GM21825 (cell line): ENCODE data around the gene SNED1.
"Not testable (repeated sequence)": the region's sequence is repeated elsewhere in the genome, so short reads cannot be mapped to it uniquely, and the experiment has no call there.

Experiments
- ATAC-seq: cut with Tn5 transposase; IDR thresholded peaks from one replicate; pipeline ENCODE4 v1.9.1; 2021; ENCODE audit warnings: mild to moderate bottlenecking, moderate library complexity; ENCODE audit not compliant: unreplicated experiment

The SNED1 gene

DNA sequence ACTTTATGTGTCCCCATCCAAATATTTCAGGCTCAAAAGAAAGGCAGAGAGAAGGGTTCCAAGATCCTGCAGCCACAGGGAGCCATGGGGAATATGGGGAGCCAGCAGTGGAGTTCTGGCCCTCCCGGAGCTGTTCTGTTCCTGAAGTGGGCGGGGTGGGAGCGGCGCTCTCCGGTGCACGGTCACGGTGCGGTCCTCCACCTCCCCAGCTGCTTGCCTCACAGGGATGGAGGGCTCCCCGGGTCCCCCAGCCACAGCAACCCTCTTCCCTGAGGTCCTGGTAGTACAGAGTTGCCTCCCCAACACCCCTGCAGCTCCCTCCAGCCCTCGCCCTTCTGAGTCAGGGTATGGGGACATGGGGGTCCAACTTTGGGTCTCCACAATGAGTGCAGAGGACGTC, 26.2 kb upstream of the SNED1 start:
- no peak for ATAC-seq

DNA sequence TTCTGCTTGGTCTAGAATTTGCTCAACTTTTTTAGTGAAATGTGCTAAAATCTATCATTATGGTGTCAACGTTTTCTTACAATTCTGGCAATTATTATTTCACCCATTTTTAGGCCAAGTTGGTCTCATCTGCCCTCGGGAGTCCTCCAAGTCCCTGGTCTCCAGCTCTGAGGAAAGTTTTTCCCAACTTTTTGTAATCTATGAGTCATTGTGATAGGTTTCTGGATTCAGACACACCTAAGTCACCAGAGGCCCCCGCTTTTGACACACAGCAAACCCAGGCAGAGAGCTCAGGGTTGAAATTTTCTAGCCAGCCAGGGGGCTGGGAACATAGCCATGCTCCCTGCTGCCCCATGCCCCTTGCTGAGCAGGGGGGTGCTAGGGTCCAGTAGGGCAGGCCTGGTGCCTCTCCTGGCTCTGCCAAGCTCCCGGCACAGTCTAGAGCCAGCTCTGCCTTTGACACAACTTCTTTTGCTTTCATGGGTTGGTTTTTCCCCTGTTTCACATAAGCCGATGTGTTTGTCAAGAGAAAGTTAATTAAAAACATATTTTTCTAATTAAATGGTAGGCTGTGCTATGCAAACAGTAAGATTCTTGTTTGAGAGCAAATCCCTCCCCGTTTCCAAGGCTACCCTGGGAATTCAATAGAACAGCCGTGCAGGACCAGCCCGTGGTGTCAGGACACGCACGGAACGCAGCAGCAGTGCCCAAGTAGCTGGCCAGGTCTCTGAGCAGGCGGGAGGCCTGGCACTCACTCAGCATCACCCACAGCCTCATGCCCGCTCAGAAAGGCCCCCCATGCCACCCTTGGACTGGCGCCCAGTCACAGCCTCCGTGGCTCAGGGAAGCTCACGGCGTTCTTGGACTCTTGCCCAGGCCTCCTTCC, 25.5 kb upstream of the SNED1 start:
- no peak for ATAC-seq

DNA sequence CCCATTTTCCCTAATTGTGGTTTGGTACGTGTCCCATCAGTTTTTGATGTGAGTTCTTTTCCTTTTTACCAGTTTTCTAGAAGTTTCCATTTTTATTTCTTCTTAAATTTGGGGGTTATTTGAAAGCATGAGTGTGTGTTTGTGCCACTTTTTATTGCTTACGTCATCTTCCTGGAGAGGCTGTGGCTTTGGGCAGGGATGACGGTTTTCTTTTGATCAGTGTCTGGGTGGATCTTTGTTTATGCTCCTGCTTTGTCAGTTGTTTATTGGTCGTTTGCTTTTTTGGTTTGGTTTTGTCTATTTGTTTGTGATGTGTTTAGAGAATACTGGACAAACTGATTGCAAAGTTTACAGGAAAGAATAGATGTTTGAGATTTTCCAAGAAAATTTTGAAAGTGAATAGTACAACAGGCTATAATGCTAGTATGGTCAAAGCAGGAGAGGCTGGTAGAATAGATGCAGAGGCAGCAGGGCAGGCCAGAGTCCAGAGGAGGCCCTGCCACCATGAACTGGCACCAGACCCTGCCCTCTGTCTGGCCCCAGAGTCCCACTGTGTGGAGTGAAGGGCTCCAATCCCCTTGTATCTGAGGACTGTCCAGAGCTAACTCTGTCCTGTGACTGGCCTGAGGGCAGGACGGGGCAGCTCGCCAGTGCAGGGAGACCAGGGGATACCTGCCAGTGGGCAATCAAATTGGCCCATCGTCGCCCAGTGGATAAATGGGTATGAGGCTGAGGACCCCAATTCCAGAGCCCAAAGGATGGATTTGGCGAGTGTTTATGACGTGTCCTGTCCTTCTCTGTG, 23.4 kb upstream of the SNED1 start:
- ATAC-seq, result no peak

DNA sequence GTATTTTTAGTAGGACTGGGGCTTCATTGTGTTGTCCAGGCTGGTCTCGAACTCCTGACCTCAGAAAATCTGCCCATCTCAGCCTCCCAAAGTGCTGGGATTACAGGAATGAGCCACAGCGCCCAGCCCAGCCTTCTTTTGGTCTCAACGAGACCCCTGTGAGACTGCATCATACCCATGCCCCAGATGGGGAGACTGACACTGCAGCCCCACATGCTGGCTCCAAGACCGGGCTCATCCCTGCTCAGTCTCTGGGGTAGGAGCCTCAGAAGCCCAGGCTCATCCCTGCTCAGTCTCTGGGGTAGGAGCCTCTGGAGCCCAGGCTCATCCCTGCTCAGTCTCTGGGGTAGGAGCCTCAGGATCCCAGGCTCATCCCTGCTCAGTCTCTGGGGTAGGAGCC, 22.5 kb upstream of the SNED1 start:
- ATAC-seq, result not testable (repeated sequence)

DNA sequence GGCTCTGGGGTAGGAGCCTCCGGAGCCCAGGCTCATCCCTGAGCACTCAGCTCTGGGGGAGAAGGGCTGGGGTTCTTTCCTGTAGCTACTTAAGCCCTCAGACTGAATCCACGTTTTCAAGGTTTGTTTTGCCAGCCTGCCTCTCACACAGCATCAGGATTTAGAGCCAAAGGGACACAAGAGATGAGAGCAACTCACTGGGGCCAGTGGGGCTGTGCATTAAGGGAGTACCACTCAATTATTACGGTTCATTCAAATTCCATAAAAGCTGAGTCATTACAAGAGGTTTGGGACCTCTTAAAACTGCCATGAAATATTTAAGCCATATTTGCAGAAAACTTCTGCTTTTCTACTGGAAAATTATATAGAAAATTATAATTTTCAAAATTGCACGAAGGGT, 17.1 kb upstream of the SNED1 start:
- ATAC-seq, result no peak

DNA sequence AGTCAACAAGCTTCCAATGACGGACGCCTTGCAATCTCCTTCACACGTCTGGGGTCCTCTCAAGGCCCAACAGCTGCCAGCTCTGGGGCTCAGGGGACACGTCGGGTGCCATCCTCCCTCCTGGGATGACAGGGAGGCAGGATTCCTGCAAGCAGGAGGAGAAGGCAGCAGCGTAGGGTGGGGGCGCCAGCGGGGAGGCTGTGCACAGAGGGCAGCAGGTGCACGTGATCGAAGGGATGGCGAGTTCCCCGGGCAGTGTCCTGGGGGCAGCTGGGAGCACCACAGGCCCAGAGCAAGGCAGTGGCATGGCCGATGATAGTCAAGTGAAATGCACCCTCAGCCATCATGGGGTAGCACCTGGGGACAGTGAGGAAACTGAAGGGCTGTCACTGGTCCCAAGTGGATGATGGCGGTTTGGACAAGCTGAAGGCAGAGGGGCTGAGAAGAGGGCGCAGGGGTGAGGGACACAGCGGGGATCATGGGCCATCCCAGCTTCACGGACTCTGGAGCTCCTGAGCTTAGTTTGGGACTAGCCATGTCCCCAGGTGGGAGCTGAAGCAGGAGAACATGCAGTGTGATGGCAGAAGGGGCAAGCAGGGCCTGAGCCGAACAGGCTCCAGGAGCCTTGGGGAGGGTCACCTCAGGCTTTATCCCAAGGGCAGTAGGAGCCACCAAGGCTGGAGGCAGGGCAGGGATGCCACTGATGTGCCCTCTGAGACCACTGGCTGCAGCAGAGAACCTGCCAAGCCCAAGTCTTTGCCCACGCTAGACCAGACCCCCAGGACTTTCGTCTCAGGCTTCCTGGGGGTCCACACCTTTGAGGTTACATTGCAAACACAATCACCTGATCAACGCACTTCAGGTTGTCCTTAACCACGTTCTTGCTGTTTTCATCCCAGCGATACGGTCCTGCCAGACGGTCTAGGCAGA, 16.3 kb upstream of the SNED1 start:
- no peak for ATAC-seq

DNA sequence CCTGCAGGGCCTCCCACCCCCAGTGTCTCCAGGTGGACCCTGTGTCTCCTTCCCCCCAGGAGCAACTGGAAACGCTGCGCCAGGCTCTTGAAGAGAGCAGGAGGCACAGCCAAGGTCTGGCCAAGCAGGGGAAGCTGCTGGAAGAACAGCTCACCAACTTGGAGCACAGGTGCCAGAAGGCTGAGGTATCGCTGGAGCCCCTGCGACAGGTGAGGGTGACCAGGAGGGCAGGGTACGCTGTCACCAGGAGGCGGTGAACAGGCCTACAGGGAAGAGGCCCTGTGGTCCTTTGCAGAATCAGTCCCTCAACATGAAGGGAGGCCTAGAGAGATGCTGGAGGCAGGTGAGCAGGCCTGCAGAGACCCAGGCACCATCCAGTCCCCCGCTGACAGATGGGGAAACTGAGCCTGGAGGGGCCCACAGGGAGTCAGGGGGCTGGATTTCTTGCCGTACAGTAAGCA, 15.6 kb upstream of the SNED1 start:
- ATAC-seq, result no peak

DNA sequence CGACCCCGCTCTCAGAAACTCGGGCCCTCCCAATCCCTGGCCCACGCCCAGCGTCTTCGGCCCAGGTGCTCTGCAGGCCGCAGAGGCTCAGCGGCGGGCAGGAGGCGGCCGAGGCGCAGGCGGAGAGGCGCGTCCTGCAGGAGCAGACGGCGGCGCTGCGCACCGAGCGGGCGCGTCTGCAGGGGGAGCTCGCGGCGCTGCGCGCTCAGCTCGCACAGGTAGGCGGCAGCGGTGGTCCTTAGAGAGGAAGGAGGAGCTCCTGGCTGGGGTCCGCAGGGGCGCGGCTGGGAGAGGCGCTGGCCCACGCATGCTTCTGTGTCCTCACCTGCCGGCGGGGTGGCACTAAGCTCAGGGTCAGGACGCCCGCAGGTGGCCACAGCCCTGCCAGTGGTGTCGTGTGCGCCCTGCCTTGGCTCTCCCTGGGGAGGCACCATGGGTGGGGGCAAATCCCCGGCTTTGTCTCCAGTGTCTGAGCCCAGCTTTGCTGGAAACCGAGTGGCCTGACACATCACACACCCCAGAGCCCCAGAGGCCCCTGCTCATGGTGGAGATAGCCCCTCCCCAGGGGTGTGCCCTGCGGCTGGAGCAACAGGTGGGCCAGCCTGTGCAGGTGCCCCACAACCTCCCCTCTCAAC, 14.9 kb upstream of the SNED1 start:
- no peak for ATAC-seq

DNA sequence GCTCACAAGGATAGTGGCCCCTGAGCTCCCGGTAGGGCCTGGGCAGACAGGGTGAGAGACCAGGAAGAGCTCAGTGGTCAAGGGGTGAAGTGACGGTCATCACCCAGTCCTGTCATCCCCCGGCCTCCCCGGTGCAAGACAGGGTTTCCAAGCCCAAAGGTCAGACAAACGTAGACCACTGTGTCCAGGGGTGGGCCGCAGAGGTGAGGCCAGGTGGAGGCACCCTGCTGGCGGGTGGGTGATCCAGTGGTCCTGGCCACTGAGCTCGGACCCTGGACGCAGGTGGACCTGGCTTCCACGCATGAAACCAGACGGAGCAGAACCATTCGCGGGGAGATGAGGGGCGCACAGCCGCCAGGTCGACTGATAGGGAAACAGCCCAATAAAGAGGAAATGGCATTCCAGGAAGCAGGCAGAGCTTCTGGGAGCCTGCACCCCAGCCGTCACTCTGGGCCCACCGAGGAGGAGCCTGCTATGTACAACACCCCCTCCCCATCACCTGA, 14.4 kb upstream of the SNED1 start:
- ATAC-seq, result no peak

DNA sequence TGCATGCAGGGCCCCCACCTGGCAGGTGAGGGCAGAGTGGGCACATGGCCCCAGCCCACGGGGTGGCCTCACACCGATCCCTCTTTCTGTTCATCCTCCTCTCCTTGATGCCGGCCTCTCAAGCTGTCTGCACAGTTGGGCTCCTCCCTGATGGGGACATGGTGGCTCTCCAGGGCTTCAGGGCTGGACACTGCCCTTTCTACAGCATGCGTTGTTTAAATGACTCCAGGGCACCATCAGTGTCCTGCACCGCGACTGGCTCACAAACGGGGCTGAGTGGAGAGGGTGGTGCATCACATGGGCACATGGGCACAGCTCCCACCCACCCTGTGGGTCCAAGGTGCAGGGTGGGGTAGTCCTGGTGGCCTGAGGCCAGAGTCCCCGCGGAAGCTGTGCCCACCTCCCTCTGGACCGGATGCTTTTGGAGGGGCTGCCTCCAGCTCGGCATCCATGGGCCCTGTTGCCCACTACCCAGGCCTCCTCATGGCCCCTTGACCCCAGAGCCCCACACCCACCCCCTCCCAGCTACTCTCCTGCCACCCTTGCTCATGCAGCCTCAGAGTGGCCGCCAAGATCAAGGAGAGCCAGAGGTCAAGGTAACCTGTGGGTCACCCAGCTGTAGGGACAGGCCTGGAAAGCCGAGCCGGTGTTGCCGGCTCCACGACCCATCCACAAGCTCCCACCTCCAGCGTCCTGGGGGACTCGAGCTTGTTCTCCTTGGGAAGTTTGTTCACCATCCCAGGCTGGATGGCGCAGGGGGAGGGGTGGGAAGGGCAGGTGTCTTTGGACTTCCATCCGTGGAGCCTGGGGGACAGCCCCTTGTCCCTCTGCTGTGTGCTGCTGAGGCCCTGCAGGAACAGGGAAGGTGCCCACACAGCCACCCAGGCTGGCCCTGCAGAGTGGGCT, 12.3 kb upstream of the SNED1 start:
- ATAC-seq, result no peak

DNA sequence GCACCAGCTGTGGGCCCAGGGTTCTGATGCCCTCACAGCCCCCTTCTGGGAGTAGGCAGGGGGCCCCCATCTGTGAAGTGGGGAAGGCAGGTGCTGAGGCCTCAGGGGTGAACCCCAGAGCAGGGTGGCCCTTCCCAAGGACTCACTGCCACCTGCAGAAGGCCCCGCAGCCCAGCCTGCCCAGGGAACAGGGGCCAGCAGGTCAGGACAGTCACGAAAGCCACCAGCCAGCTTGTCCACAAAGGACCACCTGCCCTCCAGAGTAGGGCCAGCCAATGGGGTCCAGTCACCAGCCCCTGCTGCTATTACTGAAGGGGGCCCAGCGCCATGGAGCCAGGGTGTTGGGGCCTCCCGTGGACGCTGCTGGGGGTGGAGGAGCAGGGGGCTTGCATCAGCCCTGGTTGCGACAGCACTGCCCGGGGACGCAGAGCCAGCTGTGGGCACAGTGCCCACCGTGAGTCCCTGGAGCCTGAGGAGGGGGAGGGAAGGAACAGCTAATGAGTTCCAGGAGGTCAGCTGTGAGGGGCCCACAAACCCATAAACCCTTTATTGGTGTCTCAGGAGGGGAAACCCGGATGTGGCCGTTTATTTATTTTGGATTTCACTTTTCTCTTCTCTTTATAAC, 11.5 kb upstream of the SNED1 start:
- ATAC-seq, result no peak

DNA sequence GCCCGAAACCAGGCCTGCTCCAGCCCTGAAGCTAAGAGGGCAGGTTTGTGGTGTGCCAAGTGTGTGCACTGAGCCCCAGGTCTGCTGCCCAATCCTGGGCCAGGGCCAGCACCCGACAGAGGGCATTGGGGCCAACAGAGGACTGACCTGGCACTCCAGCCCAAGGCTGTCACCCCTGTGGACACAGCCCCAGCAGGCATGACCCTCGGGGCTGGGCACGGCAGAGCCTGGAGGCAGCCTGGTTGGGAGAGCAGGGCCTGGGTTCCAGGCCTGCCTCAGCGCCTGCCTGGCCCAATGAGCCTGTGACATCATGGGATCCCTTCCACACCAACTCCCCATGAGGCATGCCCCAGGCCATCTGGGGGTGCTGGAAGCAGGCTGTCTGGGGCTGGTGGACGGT, 10.8 kb upstream of the SNED1 start:
- no peak for ATAC-seq

DNA sequence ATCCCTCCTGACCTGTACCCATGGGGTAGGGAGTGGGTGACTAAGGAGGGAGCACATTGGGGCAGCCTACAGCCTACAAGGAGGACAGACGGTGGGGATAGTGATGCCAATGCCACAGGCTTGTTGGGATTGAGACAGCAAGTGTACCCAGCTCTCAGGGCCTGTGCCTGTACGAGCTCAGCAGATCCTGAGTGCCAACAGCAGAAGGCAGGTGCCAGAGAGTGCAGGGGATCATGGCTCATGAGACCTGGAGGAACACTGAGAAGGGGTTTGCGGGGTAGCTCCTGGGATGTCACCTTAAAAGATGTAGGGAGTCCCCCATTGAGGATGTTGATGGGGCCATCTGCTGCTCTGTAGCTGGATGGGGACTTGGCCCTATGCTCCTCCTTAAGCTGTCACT, 10.3 kb upstream of the SNED1 start:
- no peak for ATAC-seq

DNA sequence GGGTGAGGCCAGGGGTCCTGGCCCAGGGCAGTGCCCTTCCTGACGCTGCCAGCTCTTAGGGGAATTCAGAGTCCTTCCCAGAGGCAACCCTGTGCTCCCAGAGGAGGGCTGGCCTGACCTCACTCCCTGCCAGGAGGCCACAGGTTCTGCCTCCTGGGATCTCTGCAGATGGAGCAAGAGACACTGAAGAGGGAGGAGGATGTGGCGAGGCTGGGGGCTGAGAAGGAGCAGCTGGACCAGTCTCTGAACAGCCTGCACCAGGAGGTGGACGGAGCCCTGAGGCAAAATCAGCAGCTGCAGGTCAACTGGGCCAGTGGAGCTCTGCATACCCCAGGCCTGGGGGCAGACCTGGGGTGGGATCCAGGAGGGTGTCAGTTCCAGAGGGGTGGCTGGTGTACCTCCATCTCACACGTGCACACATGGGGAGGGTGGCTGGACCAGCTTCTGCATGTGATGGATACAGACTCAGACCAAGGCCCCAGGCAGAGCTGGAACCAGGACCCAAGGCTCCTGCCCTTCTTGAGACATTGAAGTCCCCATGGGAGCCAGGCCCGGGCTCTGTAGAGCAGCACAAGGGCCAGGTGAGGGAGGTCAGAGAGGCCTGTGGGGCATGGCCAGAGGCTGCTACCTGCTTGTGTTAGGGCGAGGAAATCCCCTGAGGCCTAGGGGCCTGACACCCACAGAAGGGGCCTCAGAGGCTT, 9.7 kb upstream of the SNED1 start:
- no peak for ATAC-seq

DNA sequence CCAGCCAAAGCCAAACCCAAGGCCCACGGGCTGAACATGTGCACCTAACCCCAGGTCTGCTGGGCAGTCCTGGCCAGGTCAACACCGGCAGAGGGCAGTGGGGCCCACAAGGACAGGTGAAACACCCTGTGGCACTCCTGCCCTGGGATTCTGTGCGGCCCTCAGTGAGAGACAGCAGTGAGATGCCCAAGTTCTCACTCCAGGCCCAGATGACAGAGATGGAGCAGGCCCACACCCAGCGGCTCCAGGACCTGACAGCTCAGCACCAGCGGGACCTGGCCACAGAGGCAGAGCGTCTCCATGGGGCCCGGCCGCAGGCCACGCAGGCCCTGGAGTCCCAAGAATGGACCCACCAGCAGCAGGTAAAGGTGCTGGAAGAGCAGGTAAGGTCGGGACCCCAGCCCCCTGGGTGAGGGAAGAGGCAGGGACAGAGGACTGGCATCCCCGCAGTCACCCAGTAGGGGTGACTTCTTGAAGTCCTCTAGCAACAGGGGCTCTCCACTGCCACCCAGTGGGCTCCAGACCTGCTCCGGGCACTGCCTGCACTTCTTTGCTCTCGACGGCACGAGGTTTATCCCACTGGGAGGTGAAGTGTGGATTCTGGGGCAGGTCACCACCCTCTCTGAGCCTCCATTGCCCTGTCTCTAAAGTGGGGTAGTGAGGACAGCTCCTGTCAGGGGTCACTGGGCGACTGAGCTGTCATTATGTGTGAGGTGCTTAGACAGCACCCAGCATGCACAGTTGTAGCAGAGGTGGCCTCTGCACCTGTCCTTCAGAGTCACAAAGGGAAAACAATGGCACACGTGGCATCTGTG, 8.8 kb upstream of the SNED1 start:
- no peak for ATAC-seq

DNA sequence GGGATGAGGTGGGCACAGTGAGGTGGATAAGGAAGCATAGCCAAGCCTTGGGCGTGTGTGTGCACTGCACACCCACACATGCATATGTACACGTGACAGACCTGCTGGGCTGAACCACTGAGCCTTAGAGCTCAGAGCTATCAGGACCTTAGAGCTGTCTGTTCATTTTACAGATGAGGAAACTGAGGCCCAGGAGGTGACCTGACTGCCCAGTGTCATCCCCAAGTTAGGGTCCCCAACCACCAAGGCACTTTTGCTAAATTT, 8.2 kb upstream of the SNED1 start:
- ATAC-seq, result no peak

DNA sequence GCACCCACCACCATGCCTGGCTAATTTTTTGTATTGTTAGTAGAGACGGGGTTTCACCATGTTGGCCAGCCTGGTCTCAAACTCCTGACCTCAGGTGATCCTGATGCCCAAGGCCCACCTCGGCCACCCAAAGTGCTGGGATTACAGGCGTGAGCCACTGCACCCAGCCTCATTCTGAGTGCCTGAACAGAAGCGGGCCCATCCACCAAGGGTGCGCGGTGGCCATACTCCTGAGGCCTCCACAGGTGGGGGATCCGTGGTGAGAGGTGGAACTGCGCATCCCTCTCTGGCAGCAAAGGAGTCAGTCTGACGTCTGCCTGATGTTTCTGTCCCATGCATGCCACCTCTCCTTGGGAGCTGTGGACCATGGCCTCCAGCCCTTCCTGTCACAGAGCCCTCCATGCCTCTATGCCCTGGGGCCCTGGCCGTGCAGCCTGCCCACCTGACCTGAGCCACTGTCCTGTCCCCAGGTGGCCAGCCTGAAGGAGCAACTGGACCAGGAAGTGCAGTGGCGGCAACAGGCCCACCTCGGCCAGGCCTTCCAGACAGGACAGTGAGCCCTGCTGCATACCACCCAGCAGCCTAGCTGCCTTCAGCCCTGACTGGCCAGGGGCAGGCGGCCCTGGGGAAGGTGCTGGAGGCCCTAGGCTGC, 7.6 kb upstream of the SNED1 start:
- no peak for ATAC-seq
